Occipital lobe (tissue), 2 donors: Measurements from ENCODE around the gene BRWD1. TPM values are rescaled to one million over a fixed set of nuclear protein-coding genes. Genes with fewer than 3 reads are reported as not detected.

Source experiments
- DNase-seq: peaks from one replicate; lab custom pipeline; 2025; lab: John Stamatoyannopoulos, UW
- total RNA-seq: library from RNA; depleted of rRNA; stranded (reverse); fragments of >200 nt; gene quantifications from one replicate; pipeline ENCODE4 v1.2.3, GENCODE V29; 2014

BRWD1 gene
- total RNA-seq, 1 donor from 2014 or later: 377 TPM

DNA sequence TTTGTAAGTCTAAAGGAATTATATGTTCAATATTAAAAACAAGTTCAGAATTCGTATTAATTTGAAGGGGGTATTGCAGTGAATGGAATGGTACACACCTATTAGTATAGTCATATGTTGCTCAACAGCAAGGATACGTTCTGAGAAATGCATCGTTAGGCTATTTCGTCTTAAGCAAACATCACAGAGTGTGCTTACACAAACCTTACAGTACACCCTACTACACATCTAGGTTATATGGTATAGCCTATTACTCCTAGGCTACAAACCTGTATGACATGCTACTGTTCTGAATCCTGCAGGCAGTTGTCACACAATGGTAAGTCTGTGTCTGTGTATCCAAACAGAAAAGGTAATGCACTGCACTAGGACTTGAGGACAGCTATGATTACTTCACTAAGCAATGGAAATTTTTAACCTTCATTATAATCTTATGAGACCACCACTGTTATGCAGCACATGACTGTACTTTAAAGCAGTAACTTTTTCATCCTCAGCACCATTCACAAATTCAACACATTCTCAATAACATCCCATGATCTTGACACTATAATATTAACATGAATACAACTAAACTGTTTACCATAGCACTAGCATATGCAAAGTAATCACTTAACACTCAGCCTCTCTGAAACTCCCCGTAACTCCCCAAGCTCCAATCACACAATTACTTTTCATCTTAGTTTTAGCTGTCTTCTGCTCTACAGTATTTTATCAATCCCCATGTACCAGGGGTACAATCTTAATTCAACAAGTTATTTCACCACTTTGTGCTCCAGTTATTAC is 115.8 kb downstream of the BRWD1 start:
- no peak for DNase-seq

DNA sequence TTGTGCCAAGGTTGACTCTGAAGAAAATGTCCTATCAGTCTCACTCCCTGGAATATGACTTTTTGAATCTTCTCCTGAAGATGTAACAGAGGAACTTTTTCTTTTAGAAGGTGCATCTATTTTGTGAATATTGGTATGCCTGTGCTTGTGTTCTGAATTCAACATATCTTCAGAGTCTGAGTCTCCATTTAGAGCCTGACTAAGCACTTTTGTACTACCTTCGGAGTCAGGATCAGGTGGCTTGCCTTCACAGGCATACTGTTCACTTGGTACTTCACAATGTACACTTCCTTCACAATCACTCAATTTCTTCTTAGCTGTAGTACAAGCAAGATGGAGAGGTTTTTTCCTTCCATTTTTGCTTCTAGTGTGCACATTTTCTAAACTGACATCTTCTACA is 116.6 kb downstream of the BRWD1 start:
- DNase-seq: no peak

DNA sequence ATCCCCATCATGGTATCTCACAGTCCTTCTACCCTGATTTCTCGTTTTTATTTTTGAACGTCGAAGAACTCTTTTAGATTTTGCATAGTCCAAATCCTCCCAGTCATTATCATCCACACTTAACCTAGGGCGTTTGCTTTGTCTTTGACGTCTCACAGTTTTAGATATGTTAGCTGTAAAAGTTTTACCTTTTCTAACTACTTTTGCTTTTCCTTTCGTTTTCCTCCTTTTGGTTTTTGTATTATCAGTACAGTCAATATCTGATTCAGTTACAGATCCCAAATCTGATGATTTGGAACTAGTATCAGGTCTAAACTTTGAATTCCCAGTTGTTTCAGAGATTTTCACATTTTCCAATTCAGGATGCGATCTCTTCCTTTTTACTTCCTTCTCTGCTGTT is 117.1 kb downstream of the BRWD1 start:
- no peak for DNase-seq

DNA sequence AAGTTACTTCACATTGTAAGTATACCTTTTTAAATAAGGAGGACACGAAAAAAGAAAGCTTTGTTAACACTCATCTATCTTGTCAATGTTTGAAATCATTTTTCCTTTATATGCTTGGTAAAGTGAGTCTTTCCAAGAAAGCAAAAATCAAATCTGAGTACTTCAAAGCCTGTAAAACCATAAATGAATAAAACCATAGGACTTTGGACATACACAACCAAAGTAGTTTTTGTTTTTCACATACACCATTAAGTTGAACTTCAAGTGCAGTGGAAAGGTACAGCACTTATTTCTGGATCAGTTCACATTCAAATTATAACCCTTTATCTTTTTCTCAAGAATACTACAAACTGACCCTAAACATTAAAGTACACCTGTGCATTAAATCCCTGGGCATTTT is 120.1 kb downstream of the BRWD1 start:
- no peak for DNase-seq

DNA sequence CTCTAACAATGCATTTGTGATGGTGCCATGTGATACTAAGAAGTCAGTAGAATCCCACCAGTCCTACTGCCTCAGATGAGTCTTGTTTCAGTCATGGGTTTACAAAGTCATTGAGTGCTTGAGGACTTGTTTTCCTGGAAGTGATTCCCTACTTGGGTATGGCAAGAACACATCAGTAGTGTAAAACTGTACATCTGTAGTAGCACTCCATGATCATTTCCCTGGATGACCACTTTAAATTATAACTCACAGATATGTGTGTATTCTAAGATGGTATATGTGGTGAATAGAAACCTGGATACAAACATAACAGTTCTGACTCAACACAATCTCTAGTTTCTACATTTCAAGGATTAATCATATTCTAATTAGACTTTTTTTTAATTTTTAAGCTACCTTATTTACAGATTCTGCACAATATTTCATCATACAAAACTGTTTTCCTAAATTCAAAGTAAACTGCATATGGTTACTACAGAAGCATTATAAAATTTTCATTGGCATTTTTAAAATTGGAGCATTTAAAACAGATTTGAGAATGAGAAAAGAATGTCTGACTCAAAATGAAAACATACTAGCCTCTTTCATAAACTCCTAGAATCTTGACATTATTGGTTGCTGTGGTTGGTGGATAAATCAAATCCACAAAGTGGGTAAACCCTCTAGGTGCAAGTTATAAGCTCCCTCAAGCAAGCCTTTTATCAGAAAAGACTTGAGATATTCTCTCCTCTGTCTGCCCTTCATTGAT is 123.4 kb downstream of the BRWD1 start:
- DNase-seq: no peak

DNA sequence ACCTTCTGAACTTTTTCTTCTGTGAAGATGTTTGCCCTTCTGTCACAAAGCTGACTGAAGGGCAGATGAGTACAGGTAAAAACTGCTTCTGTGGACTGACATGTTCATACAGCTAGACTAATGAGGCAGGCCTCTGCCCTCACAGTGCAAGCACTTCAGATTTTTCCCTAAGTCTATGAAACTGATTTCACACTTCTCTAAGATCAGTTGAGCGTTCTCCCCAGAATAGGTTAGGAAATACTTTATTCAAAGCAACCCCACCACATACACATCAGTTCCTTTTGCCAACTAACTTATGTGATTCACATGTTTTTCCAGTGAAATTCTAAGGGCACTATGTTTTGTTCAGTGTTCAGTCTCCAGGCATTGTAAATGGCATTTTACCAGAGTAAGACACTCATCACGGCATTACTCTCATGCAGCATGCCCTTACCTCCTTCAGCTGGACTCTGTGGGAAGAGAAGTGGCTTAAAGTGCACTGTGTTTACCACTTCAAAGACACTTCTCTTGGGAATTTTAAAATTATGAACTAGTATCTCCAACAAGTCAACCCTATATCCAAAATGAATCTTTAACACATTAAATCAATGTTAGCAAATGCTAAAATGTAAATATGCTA is 124.8 kb downstream of the BRWD1 start:
- no peak for DNase-seq

DNA sequence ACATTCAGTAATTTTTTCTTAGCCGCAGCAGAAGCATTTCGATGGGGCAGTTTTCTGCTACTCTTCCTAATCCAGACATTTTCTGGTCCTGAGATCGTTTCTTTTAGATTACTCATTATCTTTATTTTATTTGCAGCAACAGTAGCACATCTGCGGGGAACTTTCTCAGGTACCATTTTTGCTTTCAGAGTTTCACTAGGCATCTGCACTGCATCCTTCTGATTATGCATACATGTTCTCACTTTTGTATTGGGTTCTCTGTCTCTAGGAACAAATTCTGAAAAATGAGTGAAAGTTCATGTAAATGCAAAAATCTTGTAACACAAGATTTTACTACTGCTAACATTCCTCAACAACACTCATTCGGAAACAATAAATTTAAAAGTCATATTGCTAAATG is 126.3 kb downstream of the BRWD1 start:
- no peak for DNase-seq

DNA sequence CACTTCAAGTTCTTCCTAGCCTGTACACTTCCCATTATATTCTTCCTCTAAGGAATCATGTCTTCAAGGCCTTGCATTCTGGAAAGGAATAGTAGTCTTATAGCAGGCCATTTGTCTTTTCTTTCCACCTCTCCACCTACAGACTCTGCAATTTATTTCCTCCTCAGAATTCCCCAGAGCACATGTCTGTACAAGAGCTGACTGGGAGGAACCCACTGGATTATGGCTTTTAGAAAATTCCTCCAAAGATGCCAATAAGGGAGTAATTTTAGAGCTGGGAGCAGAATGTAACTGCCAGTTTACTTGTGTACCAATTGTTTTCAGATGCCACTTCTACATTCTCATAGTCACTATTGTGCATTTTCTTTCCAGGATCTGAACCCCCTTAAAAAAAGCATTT is 126.8 kb downstream of the BRWD1 start:
- no peak for DNase-seq

DNA sequence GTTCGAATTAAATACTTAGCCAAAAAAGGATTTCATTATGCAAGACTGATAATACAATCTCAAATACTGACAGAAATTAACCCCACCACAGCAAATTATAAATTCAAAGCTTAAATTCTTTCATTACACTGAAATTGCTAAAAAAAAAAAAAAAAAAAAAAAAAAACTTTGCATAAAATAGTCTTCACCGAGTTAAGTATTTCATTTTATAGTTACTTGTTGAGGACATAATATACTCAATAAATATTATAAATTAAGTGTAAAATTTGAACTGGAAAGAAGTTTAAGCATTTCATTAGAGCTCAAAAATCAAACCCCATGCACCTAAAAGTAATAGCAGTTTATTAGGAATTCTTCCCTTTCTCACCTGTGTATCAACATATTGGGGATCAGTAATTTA is 128.3 kb downstream of the BRWD1 start:
- DNase-seq: no peak

DNA sequence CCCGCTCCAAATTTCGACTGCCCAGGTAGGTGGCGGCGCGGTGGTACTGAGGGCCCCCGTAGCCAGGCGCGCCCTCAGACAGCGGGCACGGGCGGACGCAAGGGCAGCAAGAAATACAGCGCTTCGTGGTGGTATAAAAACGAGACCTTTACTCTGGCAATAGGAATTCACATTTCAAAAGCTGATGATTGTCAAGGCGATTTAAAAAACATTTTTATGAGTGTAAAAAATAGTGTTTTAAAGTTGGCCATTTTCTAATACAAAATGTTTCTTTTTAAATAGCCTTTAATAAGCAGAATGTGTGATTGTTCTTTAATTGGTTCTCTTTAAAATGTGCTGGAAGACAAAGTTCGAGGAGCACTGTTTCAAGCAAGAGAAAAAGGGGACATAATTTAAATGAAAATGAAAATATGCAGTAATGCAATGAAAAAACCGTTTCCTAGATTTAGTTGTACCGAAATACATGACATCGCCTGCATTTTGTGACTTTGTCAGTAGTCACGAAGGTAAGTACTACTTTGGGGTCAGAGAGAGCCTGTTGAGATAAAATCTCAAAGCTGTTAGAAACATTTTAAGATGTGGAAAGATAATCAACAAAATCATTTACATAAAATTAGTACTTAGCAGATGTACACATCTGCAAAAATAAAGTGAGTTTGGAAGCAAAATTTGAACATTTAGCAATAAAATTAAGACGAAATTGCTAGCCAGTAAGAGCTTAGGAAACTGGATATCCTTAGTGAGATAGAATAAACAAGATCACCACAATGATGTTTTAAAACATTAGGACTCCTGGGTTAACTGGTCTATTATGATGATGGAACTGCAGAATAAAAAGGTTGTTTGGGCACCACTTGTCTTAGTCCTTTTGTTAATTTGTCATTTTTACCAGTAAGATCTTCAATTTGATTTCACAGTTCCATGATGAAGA is 129.1 kb downstream of the BRWD1 start:
- no peak for DNase-seq

DNA sequence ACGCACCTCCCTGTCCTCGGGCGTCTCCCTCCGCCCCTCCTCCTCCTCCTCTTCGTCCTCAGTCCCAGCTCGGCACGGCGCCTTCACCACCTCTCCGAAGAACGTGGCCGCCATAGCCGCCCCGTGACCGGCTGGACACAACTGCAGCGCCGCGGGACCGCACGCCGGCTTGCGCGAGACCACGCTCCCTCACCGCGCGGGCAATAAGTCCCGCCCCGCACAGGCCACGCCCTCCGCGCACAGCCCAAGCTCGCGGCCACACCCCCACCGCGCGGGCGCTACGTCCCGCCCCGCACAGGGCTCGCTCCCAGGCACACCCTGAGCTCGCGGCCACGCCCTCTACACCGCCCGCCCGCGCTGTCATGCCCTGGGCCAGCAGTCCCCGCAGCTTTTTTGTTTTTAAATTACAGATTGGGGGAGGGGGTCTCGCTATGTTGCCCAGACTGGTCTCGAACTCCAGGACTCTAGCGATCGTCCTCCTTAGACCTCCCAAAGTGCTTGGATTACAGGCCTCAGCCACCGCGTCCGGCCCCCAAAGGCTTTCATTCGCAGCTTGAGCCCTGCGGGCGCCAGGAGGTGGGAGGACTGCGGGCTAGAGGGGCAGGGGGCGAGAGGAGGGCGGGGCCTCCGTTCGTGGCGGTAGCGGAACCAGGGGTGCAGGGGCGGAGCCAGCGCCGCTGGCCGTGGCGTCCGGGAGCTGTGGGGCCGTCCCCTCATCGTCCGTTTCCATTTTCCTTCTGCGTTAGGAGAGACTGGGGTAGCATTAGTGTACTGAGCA is 130.0 kb downstream of the BRWD1 start, which contains the start of gene PSMG1:
Gene PSMG1, minus strand, starts transcription at position 180 of the 778 bp plus-strand sequence. Its CDS starts 66 bp downstream, at position 114.
- peak; percentile 82 for DNase-seq

DNA sequence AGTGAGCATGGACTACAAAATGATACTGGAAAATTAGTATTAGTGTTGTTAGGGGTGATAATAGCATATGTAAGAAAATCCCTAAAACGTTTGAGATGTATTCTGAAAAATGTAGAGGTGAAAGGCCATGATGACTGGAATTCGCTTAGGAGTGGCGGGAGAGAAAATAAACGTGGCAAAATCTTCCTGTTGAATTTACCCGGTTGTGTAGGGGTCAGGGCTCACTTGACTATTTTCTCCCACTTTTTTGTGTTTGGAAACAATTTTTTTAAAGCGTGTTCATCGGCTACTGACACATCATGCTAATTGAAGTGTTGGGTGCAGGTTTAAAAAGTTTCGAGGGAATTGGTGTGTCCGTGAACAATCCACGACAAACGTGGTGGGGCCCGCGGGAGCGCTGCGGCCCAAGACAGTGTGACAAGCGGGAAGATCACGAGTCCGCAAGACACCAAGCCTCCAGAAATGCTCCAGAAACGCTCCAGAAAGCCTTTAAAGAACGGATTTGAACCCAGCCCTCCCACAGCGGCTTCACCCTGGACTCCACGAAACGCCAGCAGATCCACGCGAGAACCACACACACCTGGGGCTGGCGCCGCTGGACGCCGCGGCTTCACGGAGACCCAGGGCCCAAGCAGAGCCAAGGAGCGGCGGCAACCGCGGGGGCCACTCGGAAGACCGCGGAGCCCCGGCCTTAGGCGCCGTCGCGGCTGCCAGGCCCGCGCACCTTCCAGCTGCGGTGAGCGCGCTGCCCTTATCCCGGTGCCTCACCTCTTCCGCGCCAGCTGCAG is 130.8 kb downstream of the BRWD1 start:
- DNase-seq: no peak

DNA sequence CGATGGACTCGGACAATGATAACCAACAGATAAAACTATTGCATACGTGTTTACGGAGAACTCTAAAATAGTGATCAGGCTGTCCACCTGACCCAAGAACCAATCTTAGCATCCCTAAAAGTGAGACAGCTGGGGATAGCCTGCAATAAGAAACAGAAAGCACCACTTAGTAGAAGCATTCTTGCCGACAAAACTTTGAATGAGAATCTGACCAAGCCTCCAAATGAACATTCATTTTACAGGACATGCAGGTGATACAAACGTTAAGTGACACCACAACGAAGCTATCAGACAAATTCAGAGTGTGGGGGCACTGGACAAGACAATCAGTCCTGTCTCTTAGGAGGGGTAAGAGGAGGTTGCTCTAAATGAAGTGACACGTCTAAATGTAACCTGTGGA is 131.4 kb downstream of the BRWD1 start:
- DNase-seq: no peak

DNA sequence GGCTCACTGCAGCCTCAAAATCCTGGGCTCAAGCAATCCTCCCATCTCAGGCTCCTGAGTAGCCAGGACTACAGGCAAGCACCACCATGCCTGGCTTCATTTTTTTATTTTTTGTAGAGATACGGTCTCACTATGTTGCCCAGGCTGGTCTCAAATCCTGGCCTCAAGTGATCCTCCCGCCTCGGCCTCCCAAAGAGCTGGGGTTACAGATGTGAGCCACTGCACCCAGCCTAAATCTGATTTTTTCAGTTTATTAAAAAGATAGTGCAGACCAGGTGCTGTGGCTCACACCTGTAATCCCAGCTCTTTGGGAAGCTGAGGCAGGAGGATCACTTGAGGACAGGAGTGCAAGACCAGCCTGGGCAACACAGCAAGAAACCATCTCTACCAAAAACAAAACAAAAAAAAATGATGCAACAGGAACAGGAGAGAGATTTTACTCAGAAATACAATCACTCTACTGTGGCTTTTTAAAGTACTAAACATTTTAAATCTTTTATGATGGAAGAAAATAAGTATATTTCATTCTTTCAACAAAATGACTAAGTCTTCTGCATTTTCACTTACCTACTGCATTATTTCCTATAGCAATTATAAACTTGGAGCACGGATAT is 132.1 kb downstream of the BRWD1 start:
- DNase-seq: no peak

DNA sequence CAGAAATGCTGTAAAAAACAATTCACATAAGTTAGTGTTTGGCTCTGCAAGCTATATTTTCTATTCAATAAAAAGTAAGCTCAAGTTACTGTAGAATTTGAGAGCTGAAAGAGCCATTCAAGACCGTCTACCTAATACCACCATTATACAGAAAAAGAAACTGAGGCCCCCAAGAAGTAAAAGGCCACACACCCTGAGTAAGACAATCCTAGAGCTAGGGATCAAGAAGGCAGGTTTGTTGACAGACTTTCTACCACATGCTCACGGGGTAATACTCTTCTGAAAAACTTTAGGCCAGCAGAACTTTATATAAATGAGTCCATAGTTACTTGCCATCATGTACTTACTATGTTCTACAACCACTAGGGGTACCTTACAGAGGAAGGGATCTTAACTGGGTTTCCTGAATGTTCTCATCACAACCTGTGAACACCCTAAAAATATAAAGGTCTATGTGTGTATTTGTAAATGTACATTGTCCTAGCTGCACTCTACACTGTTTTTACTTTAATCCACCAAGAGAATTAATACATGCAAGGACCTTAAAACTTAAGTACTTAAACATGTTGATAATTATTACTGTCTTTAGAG is 132.9 kb downstream of the BRWD1 start:
- DNase-seq: no peak

DNA sequence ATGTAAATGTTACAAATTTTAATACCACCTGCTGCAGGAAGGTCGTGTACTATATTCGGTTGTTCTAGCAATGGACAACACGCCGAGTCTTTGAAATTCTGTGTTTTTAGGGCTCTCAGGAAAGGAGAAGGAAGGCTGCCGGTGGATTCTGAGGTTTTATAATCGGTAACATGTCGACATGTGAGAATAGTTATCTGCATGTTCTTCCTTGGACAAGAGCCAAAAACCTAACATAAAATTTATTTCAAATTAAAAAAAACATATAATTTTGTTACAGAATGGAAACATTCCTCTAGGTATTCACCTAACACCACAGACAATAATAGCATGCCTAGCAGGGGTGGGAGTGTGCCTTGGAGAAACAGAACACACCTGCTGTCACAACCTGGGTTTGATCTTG is 135.0 kb downstream of the BRWD1 start:
- no peak for DNase-seq

DNA sequence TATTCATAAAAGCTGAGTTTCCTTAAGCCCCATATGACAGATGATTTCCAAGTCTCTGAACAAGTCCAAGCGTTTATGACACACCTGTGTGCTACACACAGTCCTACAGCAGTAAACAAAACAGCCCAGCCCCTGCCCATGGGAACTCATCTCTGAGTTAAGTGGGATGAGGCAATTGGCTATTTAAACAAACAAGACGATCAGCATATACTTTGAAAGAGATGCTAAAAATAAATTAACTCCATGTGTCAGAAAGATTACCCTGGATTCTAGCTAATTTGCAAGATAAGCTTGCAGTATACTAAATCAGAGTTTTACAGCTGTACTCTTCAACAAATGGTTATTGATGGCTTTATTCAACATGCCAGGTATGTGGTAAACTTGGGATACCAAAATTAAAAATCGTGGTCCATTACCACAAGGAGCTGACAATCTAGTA is 137.1 kb downstream of the BRWD1 start:
- DNase-seq: no peak

DNA sequence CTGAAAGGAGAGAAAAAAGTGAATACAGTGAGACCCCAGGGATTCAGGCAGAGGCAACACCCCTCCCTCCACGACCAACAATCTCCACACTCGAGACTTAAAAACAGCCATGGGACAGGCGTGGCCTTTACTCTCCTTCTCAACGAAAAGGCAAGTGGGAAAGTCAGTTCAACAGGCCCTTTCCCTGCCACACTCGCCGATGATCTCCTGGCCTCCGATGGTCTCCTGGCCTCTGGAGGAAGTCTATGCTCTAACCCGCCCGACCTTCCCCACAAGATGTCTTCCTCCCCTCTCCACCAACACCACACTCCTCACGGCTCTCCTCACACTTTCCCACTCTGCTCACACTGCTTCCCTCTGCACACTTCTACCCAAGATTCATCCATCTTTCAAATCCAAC is 137.8 kb downstream of the BRWD1 start:
- no peak for DNase-seq

DNA sequence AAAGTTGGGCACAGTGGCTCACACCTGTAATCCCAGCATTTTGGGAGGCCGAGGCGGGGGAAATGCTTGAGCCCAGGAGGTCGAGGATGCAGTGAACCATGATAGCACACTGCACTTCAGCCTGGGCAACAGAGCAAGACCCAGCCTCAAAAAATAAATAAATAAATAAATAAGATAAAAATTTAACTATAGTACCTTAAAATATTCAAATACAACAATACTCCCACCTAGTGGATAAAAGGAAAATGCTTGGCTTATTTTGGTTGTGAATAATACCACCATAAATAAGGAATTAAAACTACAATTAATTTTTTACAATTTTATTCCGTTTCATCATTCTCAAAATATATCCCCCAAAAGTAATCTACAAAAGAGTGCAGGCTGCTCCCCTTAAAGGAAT is 138.3 kb downstream of the BRWD1 start:
- DNase-seq: no peak
